ENCODE data around the gene FAM20C. TPM values are rescaled to one million over a fixed set of nuclear protein-coding genes. Genes with fewer than 3 reads are reported as not detected.
A peak's percentile ranks its signal among the peaks of the same experiment; 100 is the strongest.

The FAM20C gene
- total RNA-seq, 2 donors from 2014 or later, result 37.8 to 62.0 TPM

- Histone ChIP-seq H3K27me3 (replicated peaks; ENCODE audit: insufficient read depth) (no peaks in the 10 kb centered on the region), H3K27ac (peak overlapping the region in 1 of 2 donors; percentile 61), H3K36me3 (no peaks in the 10 kb centered on the region), H3K4me1 (replicated peaks) (no peaks in the 10 kb centered on the region), H3K4me3 (no peak overlapping the region), H3K9me3 (no peaks in the 10 kb centered on the region)
- 65% methylated on average over 25 of the region's 25 CpGs for WGBS
- TF ChIP-seq CTCF (IDR thresholded peaks at IDR 0.05), result no peak
- TF ChIP-seq POLR2A (IDR thresholded peaks at IDR 0.05), result no peak
- no peak for TF ChIP-seq POLR2AphosphoS5 (IDR thresholded peaks at IDR 0.05)
- no peak for DNase-seq (ENCODE audit: low spot score)
- intact Hi-C loops (cut with DNase I), result no loop called here
Observed at GRCh38 chr7:265192-265997, 73.0 kb downstream of the FAM20C start.

- 90% methylated on average over 22 of the region's 22 CpGs for WGBS
- no peak overlapping the region for H3K4me3 ChIP-seq
- H3K27me3 ChIP-seq (replicated peaks; ENCODE audit: insufficient read depth), result no peaks in the 10 kb centered on the region
- H3K4me1 ChIP-seq (replicated peaks), result no peaks in the 10 kb centered on the region
- H3K36me3 ChIP-seq, result no peaks in the 10 kb centered on the region
- TF ChIP-seq CTCF (IDR thresholded peaks at IDR 0.05) (no peak), POLR2A (IDR thresholded peaks at IDR 0.05) (no peak), POLR2AphosphoS5 (IDR thresholded peaks at IDR 0.05) (no peak)
- DNase-seq (ENCODE audit: low spot score), result no peak
- no peak overlapping the region for H3K27ac ChIP-seq
- intact Hi-C loops (cut with DNase I), result no loop called here
- H3K9me3 ChIP-seq, result no peaks in the 10 kb centered on the region
Observed at GRCh38 chr7:265998-266850, 73.9 kb downstream of the FAM20C start.

GRCh38 chr7:266851-267840 lies 74.8 kb downstream of the FAM20C start:
- Histone ChIP-seq H3K4me1 (replicated peaks) (no peaks in the 10 kb centered on the region), H3K27ac (no peak overlapping the region), H3K4me3 (no peak overlapping the region), H3K9me3 (no peaks in the 10 kb centered on the region), H3K36me3 (no peaks in the 10 kb centered on the region), H3K27me3 (replicated peaks; ENCODE audit: insufficient read depth) (no peaks in the 10 kb centered on the region)
- DNase-seq (ENCODE audit: low spot score), result peak; percentile 49
- intact Hi-C loops (cut with DNase I), result no loop called here
- TF ChIP-seq POLR2AphosphoS5 (IDR thresholded peaks at IDR 0.05), result no peak
- TF ChIP-seq CTCF (IDR thresholded peaks at IDR 0.05), result peak in 3 of 4 experiments; percentile 55 to 83 (median 66)
- 67% methylated on average over 45 of the region's 45 CpGs for WGBS

- no peaks in the 10 kb centered on the region for H3K36me3 ChIP-seq
- TF ChIP-seq CTCF (IDR thresholded peaks at IDR 0.05) (no peak), POLR2AphosphoS5 (IDR thresholded peaks at IDR 0.05) (no peak), POLR2A (IDR thresholded peaks at IDR 0.05) (no peak)
- H3K27ac ChIP-seq, result no peak overlapping the region
- WGBS, result 83% methylated on average over 12 of the region's 12 CpGs
- H3K4me1 ChIP-seq (replicated peaks), result no peaks in the 10 kb centered on the region
- DNase-seq (ENCODE audit: low spot score), result no peak
- H3K4me3 ChIP-seq, result no peak overlapping the region
- no peaks in the 10 kb centered on the region for H3K27me3 ChIP-seq (replicated peaks; ENCODE audit: insufficient read depth)
- intact Hi-C loops (cut with DNase I), result no loop called here
- no peaks in the 10 kb centered on the region for H3K9me3 ChIP-seq
Observed at GRCh38 chr7:268991-269390, 76.6 kb downstream of the FAM20C start.

Measured in prostate gland (tissue), 2 donors.